GM23248 (cell line): ENCODE measurements around the gene TREM1.

Experiments
- EZH2 ChIP-seq: fragments of 200-600 bp; sonication (generic); IDR thresholded peaks from 2 replicates; pipeline ENCODE4 v1.6.1; 2018; ENCODE audit warnings: antibody characterized with exemption, mild to moderate bottlenecking; ENCODE audit not compliant: insufficient read depth, poor library complexity, severe bottlenecking
- EZH2phosphoT487 ChIP-seq: fragments of 200-600 bp; sonication (generic); IDR thresholded peaks from 2 replicates; pipeline ENCODE4 v1.6.1; 2018; ENCODE audit warnings: antibody characterized with exemption, moderate library complexity, mild to moderate bottlenecking, low read depth; ENCODE audit not compliant: insufficient read depth

DNA sequence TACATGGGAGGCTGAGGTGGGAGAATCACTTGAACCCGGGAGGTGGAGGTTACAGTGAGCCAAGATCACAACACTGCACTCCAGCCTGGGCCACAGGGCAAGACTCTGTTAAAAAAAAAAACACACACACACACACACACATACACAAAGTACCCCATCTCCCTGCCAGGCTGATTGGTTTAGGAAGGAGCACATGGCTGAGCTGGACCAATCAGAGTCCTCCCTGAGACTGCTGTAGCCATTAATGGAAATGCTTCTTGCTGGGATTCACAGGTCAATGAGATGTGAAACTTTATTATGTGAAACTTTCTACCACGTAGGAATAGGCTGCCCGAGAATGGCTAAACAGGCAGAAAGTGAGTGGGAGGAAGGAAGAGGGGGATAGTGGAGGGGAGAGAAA is 2.9 kb downstream of the TREM1 start:
- TF ChIP-seq EZH2, result no peak
- TF ChIP-seq EZH2phosphoT487, result no peak
